Gastrocnemius medialis (tissue), 4 donors: ENCODE measurements around the gene PCDHB16.

Experiments used
- CTCF ChIP-seq, 5 experiments: fragments of 450-650 bp in 3 of 5; fragments of 200-600 bp in 2 of 5; sonication (generic) in 2 of 5; IDR thresholded peaks in 4 of 5; conservative IDR thresholded peaks in 1 of 5; 1 replicate in 4 of 5; 2 replicates in 1 of 5; pipeline ENCODE4 v1.5.1; 2016 to 2019; ENCODE audit warnings: antibody characterized with exemption in 5 of 5, mild to moderate bottlenecking in 3 of 5, moderate library complexity in 3 of 5
- POLR2A ChIP-seq, 2 donors: fragments of 450-650 bp; IDR thresholded peaks; one replicate each; pipeline ENCODE4 v1.6.1; 2017; ENCODE audit warnings: antibody characterized with exemption in 2 of 2, mild to moderate bottlenecking in 2 of 2, moderate library complexity in 2 of 2

- no peak for TF ChIP-seq POLR2A (IDR thresholded peaks at IDR 0.05)
- no peak for TF ChIP-seq CTCF (IDR thresholded peaks at IDR 0.05 in 4 of 5, conservative IDR thresholded peaks at IDR 0.05 in 1 of 5)
These were observed 6.3 kb upstream of the PCDHB16 start for GRCh38 chr5:141175933-141176332.
